ENCODE measurements around the gene TMEM167B. TPM values are rescaled to one million over a fixed set of nuclear protein-coding genes. Genes with fewer than 3 reads are reported as not detected.

The TMEM167B gene
- total and polyA plus RNA-seq, 2 of the 8 experiments (the other 6 are each of a cell fraction or from before 2014, with no cell fraction given), result 3.6 to 14.8 TPM

DNA sequence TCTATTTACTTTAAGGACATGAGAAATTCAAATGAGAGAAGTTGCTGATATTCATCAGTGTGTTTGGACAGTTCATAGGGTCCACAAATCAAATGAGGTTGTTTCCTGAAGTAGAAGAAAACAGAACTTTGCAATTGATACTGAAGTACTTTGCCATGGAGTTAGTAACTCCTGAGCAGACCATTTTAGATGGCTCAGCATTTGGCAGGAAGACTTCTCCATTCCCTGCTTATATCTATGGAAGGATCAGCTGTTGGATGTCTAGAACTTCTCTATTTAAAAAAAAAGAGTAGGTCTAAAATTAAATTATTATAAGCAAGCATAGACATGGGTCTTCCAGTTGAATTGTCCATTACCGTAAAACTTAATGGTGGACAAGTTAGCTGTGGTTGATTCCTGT, 5.1 kb downstream of the TMEM167B start (continued):
- TF ChIP-seq KDM1A (IDR thresholded peaks at IDR 0.05; ENCODE audit: borderline replicate concordance, low read length) (no peak), CHD2 (IDR thresholded peaks at IDR 0.05; ENCODE audit: low read length) (no peak), ATF2 (IDR thresholded peaks at IDR 0.05; ENCODE audit: low read length) (no peak), HDAC2 (IDR thresholded peaks at IDR 0.05; ENCODE audit: borderline replicate concordance in 1 of 2, low read depth in 2 of 2, low read length in 2 of 2) (no peak), SIX5 (IDR thresholded peaks at IDR 0.05; ENCODE audit: low read depth, low read length) (no peak)

Measured in H1 (cell line).